GM18907 (cell line): Measurements from ENCODE around the gene TRPM2.
"Not testable (repeated sequence)": the region's sequence is repeated elsewhere in the genome, so short reads cannot be mapped to it uniquely, and the experiment has no call there.

Experiments used
- ATAC-seq: cut with Tn5 transposase; IDR thresholded peaks from one replicate; pipeline ENCODE4 v1.9.1; 2021; ENCODE audit warnings: mild to moderate bottlenecking, moderate library complexity; ENCODE audit not compliant: unreplicated experiment

Gene TRPM2

DNA sequence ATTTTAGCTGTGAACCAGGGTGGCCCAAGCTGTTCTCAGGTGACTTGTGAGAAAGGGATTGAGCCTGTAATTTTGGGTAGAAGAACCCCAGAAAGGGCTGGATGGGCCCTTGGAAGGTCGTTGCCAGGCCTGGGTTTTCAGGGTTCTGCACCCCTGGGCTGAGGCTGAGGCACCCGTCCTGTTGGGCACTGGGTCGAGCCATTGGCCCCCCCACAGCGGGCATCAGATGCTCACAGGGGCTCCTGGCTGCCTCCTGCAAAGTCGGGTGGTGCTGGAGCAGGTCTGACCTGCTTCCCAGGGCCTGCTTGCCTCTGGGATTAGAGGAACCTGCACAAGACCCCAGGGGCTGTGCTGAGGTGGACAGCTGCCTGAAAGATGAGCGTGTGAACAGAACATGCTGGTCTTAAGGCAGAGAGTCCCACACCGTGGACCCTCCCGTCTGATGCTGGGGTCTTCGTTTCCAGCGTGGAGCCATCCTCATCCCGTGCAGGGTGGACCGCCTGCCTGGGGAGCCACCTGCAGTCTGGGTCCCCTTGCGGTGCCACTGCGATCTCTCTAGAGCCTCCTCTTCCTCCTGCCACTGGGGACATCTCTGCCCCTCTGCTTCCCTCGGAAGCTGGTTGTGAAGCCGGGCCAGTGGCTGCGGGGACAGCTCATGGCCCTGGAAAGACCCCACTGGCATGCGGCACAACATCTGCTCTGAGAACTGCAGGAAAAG is 1.7 kb upstream of the TRPM2 start:
- no peak for ATAC-seq

DNA sequence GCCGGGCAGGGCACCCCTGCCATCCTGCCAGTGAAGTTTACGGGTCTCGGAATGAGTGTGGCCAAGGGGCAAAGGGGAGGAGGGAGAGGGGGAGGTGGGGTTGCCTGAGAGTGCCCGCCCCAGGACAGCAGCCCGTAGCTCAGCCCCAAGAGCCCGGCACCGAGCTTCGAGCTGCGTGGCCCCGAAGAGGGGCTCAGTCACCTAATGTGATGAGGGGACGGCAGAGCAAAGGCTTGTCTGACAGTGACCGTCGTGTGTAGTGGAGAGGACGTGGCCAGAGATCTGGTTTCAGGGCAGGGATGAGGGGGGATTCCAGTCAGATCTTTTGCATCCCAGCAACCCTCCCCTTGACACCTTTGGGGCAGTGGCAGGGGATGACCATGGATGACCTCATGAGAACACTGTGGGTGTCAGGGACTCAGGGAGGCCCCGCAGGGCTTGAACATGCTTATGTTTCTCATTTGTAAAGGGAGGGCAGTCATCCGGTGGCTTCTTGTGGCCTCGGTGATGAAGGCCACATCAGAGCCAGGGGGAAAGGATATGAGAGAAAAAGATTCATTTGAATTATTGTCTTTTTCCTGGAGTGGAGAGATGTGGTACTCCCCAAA is 1.1 kb upstream of the TRPM2 start:
- no peak for ATAC-seq

DNA sequence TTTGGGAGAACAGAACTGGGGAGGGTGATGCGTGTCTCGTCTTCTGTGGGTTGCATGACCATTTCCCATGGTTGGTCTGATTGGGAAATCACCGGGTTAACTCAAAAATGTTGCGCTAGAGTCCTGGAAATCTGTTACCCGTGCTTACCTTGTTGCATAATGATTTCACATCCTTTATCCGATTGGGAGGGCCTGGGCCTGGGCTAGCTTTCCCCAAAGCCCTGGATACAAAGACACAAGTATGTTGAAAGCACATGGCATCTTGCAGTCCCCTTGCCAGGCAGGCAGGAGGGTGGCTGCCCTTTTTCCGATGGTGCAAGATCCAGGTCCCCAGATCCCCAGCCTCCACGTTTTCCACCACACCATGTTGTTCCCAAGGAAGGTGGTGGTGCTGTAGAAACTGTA is 582 bp downstream of the TRPM2 start:
- ATAC-seq = no peak

DNA sequence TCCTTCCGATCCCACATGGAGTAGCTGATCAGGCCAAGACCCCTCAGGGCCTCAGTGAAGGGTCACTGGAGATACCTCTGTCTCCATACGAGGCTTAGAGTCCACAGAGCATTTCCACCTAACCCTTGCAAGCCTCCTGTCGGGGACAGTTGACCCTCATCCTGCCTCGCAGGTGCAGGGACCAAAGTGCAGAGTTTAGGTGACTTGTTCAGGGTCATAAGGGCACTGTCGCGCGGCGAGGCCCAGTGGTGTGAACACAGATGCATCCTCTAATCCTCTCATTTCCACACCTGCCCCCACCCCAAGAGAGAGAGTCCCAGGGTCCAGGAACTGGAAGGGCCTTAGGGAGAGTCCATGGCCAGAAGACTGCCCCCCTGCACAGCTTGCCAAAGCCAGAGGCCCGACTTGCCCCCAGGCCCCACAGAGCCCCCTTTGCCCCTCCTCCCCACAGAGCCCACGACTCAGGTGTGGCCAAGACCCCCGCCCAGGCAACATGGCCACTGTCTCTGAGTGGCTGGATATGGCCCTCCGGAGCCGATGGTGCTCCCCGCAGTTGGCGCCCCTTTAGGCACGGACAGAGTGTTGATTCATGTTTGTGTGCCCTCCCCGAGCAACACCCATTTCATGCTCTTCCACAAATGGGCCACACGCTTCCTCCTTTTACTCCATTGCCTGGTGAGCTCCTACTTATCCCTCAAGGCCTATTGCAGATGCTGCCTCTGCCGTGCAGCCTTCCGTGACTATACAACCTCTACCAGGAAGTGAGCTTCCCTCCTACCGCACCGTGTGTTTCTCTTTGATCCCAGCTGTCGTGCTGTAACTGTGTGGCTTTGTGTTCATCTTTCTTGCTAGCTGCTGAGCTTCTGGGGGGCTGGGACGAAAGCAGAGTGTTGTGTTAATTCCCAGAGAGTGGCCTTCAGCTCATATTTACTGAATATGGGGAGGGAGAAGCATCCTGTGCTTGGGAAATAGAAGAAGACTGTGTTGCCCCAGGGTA is 1.7 kb downstream of the TRPM2 start:
- no peak for ATAC-seq

DNA sequence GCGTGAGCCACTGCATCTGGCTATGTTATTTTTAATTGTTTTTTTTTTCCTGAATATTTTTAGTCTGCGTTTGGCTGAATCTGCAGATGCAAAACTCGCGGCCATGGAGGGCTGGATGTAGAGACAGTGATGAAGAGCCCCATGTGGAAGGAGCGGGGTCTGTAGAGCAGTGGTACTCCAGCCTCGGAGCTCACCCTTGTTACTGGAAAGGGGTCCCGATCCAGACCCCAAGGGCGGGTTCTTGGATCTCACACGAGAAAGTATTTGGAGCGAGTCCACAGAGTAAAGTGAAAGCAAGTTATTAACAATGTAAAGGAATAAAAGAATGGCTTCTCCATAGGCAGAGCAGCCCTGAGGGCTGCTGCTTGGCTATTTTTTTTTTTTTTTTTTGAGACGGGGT is 2.7 kb downstream of the TRPM2 start:
- no peak for ATAC-seq

DNA sequence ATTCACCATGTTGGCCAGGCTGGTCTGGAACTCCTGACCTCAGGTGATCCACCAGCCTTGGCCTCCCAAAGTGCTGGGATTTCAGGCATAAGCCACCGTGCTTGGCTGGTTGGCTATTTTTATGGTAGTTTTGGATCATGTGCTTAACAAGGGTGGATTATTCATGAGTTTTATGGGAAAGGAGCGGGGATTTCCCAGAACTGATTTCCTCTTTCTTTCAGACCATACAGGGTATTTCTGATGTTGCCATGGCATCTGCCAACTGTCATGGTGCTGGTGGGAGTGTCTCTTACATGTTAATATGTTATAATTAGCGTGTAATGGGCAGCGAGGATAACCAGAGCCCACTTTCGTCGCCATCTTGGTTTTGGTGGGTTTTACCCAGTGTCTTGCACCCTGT is 3.2 kb downstream of the TRPM2 start:
- ATAC-seq = no peak

DNA sequence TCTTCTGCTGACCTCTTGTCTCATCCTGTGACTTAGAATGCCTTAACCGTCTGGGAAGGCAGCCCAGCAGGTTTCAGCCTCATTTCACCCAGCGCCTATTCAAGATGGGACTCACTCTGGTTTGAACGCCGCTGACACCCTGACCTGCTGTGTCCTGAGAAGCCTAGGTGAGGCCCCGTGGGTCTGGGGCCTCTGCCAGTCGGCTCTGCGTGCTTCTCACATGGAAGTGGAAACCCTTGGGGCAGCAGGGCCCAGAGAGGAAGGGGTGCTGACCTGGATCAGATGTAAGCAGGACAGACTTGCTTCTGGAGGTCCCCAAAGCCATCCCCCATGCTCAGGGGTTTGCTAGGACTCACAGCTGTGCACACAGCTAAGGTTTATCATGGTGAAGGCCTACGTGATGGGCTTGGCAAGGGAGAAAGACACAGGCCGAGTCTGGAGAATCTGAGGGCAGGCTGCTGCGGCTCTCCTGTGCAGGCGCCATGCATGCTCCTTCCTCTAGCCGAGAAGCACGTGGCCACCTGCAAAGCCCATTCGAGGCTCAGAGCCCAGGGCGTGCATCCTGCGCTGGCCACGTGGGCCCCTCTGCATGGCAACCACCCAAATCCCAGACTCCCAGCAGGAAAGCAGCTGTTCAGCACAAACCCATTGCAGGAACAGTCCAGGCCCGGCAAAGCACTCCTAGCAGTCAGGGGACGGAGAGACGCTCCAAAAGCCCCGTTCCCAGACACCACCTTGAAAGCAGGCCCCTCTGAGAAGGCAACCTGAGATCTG is 3.8 kb downstream of the TRPM2 start:
- ATAC-seq = no peak

DNA sequence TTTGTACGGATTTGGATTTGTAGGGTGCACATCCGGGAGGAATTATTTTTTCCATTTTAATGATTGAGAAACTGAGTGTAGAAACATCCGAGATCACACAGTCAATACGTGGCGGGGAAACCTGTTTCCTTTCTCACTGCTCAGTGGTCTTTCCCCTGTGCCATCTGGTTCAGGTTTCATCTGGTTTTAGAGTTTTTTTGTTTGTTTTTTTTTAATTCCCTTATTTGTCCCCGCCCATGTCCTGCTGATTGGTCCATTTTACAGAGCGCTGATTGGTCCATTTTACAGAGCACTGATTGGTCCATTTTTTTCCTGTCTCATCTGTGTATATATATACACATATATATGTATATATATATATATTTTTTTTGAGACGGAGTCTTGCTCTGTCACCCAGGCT is 6.0 kb downstream of the TRPM2 start:
- no peak for ATAC-seq

DNA sequence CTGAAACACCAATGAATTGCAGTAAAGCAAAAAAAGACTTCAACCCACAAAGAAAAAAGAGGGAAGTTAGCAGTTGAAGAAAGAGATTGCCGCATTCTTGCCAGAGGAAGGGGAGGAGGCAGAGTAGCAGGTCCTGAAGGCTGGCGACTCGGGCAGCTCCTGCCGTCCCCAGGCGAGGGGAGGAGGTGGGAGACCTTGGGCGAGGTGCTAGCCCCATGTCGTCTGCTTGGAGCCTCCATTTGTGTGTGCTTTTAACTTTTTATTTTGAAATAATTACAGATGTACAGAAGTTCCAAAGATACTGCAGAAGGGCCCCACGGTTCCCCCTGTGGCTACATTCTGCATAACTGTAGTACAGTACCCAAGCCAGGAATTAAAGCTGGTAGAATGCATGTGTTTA is 6.7 kb downstream of the TRPM2 start:
- no peak for ATAC-seq

DNA sequence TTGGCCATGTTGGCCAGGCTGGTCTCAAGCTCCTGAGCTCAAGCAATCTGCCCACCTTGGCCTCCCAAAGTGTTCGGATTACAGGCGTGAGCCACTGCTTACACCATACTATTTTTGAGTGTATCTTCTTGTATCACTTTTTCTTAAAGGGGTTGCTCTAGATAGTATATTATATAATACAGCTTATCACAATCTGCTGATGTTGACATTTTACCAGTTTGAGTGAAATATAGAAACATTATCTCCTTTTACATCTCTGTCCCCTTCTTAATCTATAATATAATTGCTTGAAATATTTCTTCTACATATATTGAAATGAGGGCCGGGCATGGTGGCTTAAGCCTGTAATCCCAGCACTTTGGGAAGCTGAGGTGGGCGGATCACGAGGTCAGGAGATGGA is 8.5 kb downstream of the TRPM2 start:
- not testable (repeated sequence) for ATAC-seq

DNA sequence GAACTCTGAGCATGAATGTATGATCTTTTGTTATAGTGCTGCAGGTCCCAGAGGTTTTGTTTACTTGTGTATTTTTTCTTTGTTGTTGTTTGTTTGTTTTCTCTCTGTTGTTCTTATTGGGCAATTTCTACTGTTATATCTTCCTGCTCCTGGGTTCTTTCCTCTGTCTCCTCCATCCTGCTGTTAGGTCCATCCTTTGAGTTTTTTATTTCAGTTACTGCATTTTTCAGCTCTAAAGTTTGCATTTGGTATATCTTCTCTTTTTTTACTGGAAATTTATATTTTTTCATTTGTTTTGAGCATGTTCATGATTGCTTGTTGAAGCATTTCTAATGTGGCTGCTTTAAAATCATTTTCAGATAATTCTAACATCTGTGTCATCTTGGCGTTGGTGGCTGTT is 9.9 kb downstream of the TRPM2 start:
- ATAC-seq = no peak

DNA sequence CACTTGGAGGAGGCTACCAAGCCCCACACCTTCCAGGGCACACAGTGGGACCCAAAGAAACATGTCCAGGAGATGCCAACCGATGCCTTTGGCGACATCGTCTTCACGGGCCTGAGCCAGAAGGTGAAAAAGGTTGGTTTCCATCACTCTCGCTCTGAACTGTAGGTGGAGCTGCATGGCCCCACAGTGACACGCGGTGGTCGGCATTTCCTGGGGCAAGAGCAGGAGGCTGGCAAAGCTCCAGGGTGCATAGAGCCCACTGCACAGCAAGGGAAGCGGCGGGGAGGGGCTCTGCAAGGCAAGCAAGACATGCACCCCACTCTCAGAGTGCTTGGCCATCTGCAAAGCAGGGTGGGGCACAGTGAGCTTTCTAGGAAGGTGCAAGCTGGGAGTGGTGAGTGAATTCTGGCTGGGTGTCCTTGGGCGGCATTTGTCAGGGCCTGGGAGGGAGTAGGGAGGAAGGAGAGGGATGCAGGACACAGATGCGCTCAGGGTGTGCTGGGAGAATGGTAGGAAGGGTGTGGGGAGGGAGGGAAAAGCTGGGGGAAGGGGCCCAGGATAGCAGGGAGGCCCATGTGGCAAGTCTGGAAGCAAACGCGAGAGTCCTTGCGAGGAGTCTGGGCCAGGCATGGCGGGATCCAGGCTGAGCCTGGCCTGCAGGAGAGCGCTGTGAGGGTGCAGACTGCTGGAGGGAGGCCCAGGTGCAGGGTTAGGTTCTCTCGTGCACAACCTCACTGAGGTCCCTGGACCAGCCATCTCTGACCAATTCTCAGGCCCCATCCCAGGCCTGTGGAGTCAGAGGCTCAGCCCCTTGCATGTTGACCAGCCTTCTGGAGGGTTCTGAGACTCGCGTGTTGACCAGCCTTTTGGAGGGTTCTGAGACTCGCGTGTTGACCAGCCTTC is 11.0 kb downstream of the TRPM2 start:
- ATAC-seq = no peak

DNA sequence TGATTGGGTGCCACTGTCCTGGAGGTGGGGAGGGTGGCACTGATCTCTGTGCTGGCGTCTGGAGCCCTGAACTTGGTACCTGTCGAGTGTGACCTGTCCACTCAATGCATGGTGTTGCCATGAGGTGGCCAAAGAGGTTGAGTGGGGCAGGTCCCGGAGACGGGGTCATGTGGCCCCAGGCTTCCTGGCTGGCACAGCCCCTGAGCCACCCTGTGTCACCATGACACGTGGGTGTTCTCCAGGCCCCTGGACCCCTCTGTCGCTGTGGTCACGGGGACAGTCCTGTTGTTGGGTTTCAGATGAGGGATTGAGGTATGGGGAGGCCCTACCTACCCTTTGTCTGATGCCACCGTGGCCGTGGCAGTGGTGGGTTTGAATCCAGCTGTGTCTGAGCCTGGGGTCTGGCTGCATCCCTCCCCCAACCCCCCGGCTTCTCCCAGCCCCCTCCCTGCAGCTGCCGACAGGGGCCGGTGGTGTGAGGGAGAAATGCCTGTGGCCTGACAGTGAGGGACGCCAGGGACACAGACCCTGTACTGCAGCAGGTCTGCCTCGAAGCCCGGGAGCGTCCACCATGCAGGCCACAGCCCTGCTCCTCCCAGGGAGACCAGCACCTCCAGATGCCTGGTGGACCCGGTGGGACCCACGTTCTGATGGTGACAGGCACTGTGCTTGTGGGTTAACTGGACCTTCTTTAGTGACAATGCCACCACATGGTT is 12.0 kb downstream of the TRPM2 start:
- ATAC-seq = no peak

DNA sequence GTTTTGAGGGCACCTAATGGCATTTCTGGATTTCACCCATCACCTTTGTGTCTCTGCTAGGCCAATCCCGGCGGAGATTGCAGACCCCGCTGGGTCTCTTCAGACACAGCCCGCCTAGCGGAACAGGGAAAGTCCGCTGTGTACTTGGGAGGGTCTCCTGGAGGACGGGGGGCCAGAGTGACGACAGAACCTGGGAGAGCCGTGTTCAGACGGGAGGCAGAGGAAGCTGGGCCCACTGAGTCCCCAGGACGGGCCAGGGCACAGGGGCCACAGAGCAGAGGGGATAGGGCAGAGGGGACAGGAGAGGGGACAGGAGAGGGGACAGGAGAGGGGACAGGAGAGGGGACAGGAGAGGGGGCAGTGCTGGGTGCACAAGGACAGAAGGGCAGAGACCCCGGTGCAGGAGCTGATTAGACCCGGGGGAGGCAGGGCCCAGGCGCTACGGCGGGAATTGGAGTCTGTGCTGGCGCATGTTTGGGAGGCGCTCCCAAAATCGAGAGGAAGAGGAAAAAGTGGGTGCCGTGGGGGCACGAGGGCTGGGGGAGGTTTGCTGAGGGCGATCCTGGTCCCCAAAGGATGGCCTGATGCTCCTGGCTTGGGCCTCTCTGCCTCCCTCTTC is 12.7 kb downstream of the TRPM2 start:
- no peak for ATAC-seq

DNA sequence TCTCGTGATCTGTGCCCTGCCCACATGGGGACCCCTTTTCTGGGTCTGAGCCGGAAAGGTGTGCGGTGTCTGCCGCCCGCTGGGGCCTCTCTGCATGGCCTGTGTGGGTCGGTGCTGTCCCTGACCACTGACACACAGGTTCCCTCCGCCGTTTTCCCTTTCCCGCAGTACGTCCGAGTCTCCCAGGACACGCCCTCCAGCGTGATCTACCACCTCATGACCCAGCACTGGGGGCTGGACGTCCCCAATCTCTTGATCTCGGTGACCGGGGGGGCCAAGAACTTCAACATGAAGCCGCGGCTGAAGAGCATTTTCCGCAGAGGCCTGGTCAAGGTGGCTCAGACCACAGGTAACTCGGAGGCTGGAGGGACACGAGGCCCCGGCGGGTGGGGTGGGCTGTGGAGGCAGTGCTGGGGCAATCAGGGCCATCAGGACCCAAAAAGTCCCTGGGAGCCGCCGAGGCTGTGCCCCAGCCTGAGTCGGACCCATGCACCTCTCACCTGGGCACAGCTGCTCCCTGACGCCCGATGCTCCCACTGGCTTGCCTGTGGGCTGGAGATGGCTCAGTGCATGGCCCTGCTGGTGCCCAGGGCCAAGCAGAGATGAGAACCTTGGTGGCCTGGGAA is 13.3 kb downstream of the TRPM2 start:
- no peak for ATAC-seq

DNA sequence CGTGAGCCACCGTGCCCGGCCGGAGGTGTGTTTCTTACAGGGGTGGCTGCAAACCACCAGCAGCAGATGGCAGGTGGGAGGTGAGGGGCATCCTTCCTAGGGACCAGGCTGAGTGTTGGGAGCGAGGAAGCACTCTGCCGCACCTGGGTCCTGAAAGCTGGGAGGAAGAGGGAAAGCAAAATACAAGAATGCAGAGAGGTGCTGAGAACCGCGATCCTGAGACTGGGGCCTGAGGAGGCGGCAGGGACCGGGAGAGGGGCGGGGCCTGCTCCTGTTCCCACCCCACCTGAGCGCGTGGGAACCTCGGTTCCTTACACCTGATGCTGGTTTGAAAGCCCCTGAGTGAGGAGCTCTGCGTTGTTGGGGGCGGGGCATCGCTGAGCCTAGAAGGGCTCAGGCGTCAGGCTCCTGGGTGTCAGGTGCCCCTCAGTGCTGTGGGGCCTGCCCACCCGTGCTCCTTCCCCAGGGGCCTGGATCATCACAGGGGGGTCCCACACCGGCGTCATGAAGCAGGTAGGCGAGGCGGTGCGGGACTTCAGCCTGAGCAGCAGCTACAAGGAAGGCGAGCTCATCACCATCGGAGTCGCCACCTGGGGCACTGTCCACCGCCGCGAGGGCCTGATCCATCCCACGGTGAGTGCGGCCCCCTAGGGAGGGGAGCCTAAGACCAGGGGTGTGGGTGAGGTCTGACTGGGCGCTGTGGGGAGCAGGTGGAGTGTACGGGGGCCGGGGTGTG is 15.5 kb downstream of the TRPM2 start:
- ATAC-seq = no peak

DNA sequence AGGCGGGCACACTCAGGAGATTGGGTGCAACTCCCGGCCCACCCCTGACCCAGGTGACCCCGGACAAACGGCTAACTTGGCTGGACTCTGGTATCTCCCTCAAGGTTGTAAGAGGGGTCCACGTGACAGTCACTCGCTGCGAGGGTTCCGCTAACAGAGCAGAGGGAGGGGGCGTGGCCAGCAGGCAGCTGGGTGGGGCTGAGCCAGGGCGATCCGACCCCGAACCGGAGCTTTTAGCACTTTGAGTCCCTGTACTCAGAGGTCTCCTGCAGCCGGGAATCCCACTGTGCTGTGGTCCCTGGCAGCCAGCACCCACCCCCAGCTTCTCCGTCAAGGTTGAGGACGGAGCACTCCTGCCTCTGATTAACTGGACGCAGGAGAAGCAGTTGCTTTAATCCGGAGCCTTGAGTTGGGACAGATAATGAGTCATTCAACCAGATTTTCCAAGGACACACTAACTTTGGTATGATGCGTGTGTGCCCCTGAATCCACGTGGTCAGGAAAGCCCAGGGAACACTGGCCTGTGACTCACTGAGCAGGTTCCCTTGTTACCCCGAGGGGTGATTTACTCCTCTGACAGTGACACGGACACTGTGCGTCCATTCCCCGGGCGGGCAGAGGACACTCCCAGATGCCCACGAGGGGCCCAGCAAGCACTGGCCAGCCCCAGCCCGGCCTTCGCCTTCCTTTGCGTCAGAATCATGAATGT is 16.8 kb downstream of the TRPM2 start:
- ATAC-seq = no peak
